HEK293 (cell line): Measurements from ENCODE around the gene SOX9.

Experiments
- CTCF ChIA-PET: fragments of 350-600 bp; formaldehyde crosslinking; extraction: SDS; loops from one replicate; lab custom pipeline; 2021; ENCODE audit warnings: antibody characterized with exemption; lab: Yijun Ruan, JAX
- POLR2A ChIA-PET: fragments of 300-600 bp; formaldehyde crosslinking; extraction: SDS; loops from one replicate; lab custom pipeline; 2020; ENCODE audit warnings: antibody characterized with exemption, inconsistent platforms; lab: Yijun Ruan, JAX
- H3K27ac ChIP-seq: fragments of 200-500 bp; sonication (Bioruptor generic); 2 replicates; pipeline ENCODE4 v1.5.1; 2014; ENCODE audit warnings: low read depth, low read length, control low read depth, inconsistent platforms; ENCODE audit errors: extremely low read depth
- H3K36me3 ChIP-seq, 2 experiments: fragments of 200-500 bp in 1 of 2; sonication (Bioruptor generic) in 1 of 2; 1 replicate in 1 of 2; 2 replicates in 1 of 2; pipeline ENCODE4 v1.5.1; 2014 to 2017; ENCODE audit warnings: inconsistent platforms in 2 of 2, low read length in 2 of 2; ENCODE audit not compliant: control insufficient read depth in 2 of 2, insufficient read depth in 1 of 2
- H3K4me1 ChIP-seq: fragments of 200-500 bp; sonication (Bioruptor generic); 2 replicates; pipeline ENCODE4 v1.5.1; 2014; ENCODE audit warnings: mild to moderate bottlenecking, low read length, inconsistent platforms; ENCODE audit not compliant: control insufficient read depth, insufficient read depth
- H3K4me3 ChIP-seq: 2 replicates; pipeline ENCODE4 v1.5.1; 2011; ENCODE audit warnings: low read depth, mild to moderate bottlenecking, control low read depth, low read length, moderate library complexity
- H3K9me3 ChIP-seq: fragments of 200-500 bp; sonication (Bioruptor generic); 2 replicates; pipeline ENCODE4 v1.5.1; 2014; ENCODE audit warnings: low read depth, low read length, inconsistent platforms; ENCODE audit not compliant: control insufficient read depth, insufficient read depth
- GFI1B ChIP-seq: fragments of 450-650 bp; formaldehyde crosslinking; IDR thresholded peaks from 2 replicates; pipeline ENCODE4 v1.5.1; 2016; ENCODE audit warnings: missing biosample characterization, missing genetic modification characterization
- GLI2 ChIP-seq: fragments of 450-650 bp; formaldehyde crosslinking; IDR thresholded peaks from 2 replicates; pipeline ENCODE4; 2017; ENCODE audit warnings: missing biosample characterization, missing genetic modification characterization, low read depth, borderline replicate concordance
- SALL2 ChIP-seq: fragments of 450-650 bp; formaldehyde crosslinking; IDR thresholded peaks from 2 replicates; pipeline ENCODE4 v1.5.0; 2017; ENCODE audit warnings: missing biosample characterization, mild to moderate bottlenecking, missing genetic modification characterization, borderline replicate concordance
- SP7 ChIP-seq: fragments of 450-650 bp; formaldehyde crosslinking; IDR thresholded peaks from 2 replicates; pipeline ENCODE4 v1.5.1; 2016; ENCODE audit warnings: missing biosample characterization, missing genetic modification characterization
- WT1 ChIP-seq: fragments of 450-650 bp; formaldehyde crosslinking; IDR thresholded peaks from 2 replicates; pipeline ENCODE4 v1.5.1; 2016; ENCODE audit warnings: missing biosample characterization, missing genetic modification characterization
- ZNF24 ChIP-seq: fragments of 450-650 bp; formaldehyde crosslinking; IDR thresholded peaks from 2 replicates; pipeline ENCODE4 v1.5.1; 2016; ENCODE audit warnings: missing biosample characterization, missing genetic modification characterization
- ZNF302 ChIP-seq: fragments of 450-650 bp; formaldehyde crosslinking; IDR thresholded peaks from 2 replicates; pipeline ENCODE4 v1.5.1; 2016; ENCODE audit warnings: missing biosample characterization, missing genetic modification characterization, low read depth
- ZNF501 ChIP-seq: fragments of 450-650 bp; formaldehyde crosslinking; IDR thresholded peaks from 2 replicates; pipeline ENCODE4 v1.5.1; 2016; ENCODE audit warnings: missing biosample characterization, missing genetic modification characterization
- ZNF544 ChIP-seq: fragments of 450-650 bp; formaldehyde crosslinking; IDR thresholded peaks from 2 replicates; pipeline ENCODE4 v1.5.0; 2017; ENCODE audit warnings: missing biosample characterization, missing genetic modification characterization
- ZNF558 ChIP-seq: fragments of 450-650 bp; formaldehyde crosslinking; IDR thresholded peaks from 2 replicates; pipeline ENCODE4 v1.5.1; 2016; ENCODE audit warnings: missing biosample characterization, missing genetic modification characterization
- ZNF585B ChIP-seq: fragments of 450-650 bp; formaldehyde crosslinking; IDR thresholded peaks from 2 replicates; pipeline ENCODE4 v1.5.1; 2016; ENCODE audit warnings: missing biosample characterization, missing genetic modification characterization
- ZNF621 ChIP-seq: fragments of 450-650 bp; formaldehyde crosslinking; IDR thresholded peaks from 2 replicates; pipeline ENCODE4 v1.5.1; 2017; ENCODE audit warnings: missing biosample characterization, missing genetic modification characterization
- ZNF664 ChIP-seq: fragments of 450-650 bp; formaldehyde crosslinking; IDR thresholded peaks from 2 replicates; pipeline ENCODE4 v1.5.1; 2016; ENCODE audit warnings: missing biosample characterization, missing genetic modification characterization
- ZNF701 ChIP-seq: fragments of 450-650 bp; formaldehyde crosslinking; IDR thresholded peaks from 2 replicates; pipeline ENCODE4 v1.5.1; 2016; ENCODE audit warnings: missing biosample characterization, missing genetic modification characterization
- ZSCAN16 ChIP-seq: fragments of 450-650 bp; formaldehyde crosslinking; IDR thresholded peaks from 2 replicates; pipeline ENCODE4 v1.5.1; 2016; ENCODE audit warnings: missing biosample characterization, missing genetic modification characterization
- ZSCAN23 ChIP-seq: fragments of 450-650 bp; formaldehyde crosslinking; IDR thresholded peaks from 2 replicates; pipeline ENCODE4 v1.5.1; 2016; ENCODE audit warnings: missing biosample characterization, missing genetic modification characterization
- TF ChIP-seq, protein P1 (sequence below): fragments of 450-650 bp; formaldehyde crosslinking; IDR thresholded peaks from 2 replicates; pipeline ENCODE4 v1.5.1; 2016; ENCODE audit warnings: missing biosample characterization, missing genetic modification characterization
- TF ChIP-seq, protein P2 (sequence below): fragments of 450-650 bp; formaldehyde crosslinking; IDR thresholded peaks from 2 replicates; pipeline ENCODE4 v1.5.1; 2016; ENCODE audit warnings: missing biosample characterization, missing genetic modification characterization
- TF ChIP-seq, protein P3 (sequence below): fragments of 450-650 bp; formaldehyde crosslinking; IDR thresholded peaks from 2 replicates; pipeline ENCODE4; 2016; ENCODE audit warnings: missing biosample characterization, missing genetic modification characterization

The SOX9 gene

DNA sequence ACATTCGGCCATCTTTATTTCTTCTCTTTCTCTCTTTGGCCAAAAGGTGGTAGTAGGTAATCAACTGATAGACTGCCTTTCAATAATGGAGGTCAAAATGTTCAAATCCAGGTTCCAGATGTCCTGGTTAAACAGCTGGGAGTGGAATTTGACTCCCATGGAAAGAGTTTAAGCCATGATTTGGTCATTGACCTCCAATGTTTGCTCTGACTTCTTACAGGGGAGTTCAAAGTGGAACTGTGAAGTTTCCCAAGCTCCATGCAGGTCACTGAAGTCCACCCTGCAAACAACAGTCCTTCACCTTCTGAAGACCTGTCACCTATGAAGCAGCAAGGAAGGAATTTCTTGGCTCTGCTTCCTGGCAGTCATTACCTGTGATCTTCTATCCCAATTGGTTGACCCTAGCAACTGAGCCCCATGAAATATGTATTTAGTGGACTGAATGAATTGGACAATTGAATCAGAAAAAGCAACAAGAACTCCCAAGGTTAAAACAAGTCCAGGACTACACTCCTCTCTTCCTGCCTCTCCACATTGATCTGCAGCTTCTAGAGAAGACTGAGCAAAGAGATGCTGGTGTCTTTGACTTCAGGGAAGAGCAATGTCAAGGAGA lies 28.0 kb upstream of the SOX9 start (continued):
- no peak for TF ChIP-seq ZNF701
- TF ChIP-seq, protein P1, sequence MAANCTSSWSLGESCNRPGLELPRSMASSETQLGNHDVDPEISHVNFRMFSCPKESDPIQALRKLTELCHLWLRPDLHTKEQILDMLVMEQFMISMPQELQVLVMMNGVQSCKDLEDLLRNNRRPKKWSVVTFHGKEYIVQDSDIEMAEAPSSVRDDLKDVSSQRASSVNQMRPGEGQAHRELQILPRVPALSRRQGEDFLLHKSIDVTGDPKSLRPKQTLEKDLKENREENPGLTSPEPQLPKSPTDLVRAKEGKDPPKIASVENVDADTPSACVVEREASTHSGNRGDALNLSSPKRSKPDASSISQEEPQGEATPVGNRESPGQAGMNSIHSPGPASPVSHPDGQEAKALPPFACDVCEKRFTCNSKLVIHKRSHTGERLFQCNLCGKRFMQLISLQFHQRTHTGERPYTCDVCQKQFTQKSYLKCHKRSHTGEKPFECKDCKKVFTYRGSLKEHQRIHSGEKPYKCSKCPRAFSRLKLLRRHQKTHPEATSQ (tag by site-specific recombination): no peak
- TF ChIP-seq SALL2 (tag by site-specific recombination): no peak
- TF ChIP-seq ZNF544 (tag by site-specific recombination): no peak

DNA sequence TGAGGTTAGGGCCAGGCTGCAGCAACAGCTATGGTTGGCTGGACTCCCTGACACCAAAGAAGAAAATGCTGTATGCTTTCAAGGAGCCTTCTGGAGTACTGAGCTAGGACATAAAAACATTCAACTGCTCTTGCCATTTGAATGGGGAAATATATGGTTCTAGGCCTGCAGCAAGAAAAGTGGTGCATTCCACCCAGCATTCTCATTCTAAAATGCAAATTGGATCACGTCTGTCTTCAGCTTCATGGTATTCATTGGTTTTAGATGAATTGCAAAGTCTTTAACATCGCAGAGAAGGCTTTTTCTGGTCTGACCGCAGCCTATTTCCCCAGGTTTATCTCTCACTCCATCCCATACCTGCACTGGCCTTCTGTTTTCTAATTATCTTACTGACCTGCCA lies 27.1 kb upstream of the SOX9 start:
- H3K36me3 ChIP-seq: no peaks in the 10 kb centered on the region
- no peaks in the 10 kb centered on the region for H3K4me1 ChIP-seq
- CTCF ChIA-PET: interaction anchor here (1.0 kb wide), 1 partner anchor 16 kb away, joined by 3 read pairs; no protein-coding TSS in a partner anchor
- no peaks in the 10 kb centered on the region for H3K9me3 ChIP-seq
- TF ChIP-seq SP7 (tag by site-specific recombination): no peak
- TF ChIP-seq GLI2 (tag by site-specific recombination): no peak
- no peak for TF ChIP-seq ZSCAN16 (tag by site-specific recombination)
- no peak for TF ChIP-seq ZNF501
- TF ChIP-seq ZNF24 (tag by site-specific recombination): no peak
- TF ChIP-seq, protein P2, sequence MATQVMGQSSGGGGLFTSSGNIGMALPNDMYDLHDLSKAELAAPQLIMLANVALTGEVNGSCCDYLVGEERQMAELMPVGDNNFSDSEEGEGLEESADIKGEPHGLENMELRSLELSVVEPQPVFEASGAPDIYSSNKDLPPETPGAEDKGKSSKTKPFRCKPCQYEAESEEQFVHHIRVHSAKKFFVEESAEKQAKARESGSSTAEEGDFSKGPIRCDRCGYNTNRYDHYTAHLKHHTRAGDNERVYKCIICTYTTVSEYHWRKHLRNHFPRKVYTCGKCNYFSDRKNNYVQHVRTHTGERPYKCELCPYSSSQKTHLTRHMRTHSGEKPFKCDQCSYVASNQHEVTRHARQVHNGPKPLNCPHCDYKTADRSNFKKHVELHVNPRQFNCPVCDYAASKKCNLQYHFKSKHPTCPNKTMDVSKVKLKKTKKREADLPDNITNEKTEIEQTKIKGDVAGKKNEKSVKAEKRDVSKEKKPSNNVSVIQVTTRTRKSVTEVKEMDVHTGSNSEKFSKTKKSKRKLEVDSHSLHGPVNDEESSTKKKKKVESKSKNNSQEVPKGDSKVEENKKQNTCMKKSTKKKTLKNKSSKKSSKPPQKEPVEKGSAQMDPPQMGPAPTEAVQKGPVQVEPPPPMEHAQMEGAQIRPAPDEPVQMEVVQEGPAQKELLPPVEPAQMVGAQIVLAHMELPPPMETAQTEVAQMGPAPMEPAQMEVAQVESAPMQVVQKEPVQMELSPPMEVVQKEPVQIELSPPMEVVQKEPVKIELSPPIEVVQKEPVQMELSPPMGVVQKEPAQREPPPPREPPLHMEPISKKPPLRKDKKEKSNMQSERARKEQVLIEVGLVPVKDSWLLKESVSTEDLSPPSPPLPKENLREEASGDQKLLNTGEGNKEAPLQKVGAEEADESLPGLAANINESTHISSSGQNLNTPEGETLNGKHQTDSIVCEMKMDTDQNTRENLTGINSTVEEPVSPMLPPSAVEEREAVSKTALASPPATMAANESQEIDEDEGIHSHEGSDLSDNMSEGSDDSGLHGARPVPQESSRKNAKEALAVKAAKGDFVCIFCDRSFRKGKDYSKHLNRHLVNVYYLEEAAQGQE (tag by site-specific recombination): no peak
- TF ChIP-seq ZNF558 (tag by site-specific recombination): no peak
- TF ChIP-seq ZSCAN23: no peak
- no peak for TF ChIP-seq GFI1B
- TF ChIP-seq ZNF664 (tag by site-specific recombination): no peak
- TF ChIP-seq ZNF302: no peak
- H3K27ac ChIP-seq: no peak overlapping the region
- no peak overlapping the region for H3K4me3 ChIP-seq
- POLR2A ChIA-PET: no interaction called here

DNA sequence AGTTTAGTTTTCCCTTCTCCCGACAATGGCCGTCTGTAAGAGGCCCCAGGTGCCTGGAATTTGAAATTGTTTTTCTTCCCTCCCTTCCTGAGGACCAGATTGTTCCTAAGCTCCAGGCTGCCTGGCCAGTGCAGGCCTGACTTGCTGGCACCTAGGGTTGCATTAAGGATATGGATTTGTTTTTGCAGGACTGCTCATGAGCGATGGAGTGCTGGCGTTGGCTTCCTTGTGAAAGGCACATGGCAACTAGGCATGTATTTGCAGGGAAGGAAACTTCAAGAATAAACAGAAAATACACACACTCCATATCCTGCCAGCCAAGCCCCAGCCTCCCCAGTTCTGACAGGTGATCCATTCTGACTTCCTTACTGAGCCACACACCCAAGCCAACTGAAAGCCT lies 25.5 kb upstream of the SOX9 start:
- CTCF ChIA-PET: no interaction called here
- TF ChIP-seq ZNF621: no peak
- TF ChIP-seq, protein P3, sequence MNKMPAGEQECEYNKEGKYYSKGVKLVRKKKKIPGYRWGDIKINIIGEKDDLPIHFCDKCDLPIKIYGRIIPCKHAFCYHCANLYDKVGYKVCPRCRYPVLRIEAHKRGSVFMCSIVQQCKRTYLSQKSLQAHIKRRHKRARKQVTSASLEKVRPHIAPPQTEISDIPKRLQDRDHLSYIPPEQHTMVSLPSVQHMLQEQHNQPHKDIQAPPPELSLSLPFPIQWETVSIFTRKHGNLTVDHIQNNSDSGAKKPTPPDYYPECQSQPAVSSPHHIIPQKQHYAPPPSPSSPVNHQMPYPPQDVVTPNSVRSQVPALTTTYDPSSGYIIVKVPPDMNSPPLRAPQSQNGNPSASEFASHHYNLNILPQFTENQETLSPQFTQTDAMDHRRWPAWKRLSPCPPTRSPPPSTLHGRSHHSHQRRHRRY: no peak
- TF ChIP-seq WT1 (tag by site-specific recombination): no peak
- no peak for TF ChIP-seq ZNF585B (tag by site-specific recombination)
- TF ChIP-seq ZNF558 (tag by site-specific recombination): no peak
- no peaks in the 10 kb centered on the region for H3K36me3 ChIP-seq
- H3K4me3 ChIP-seq: no peak overlapping the region
- H3K27ac ChIP-seq: no peak overlapping the region
- no peaks in the 10 kb centered on the region for H3K9me3 ChIP-seq
- H3K4me1 ChIP-seq: no peaks in the 10 kb centered on the region
- POLR2A ChIA-PET: no interaction called here
